IPS DF 4.7 (cell line): Measurements from ENCODE around the gene NSUN2.

Experiments
- DNase-seq: peaks from one replicate; pipeline ENCODE4 v3.0.0-alpha.2; 2013; ENCODE audit warnings: low spot score; ENCODE audit errors: extremely low read depth

The NSUN2 gene

GRCh38 chr5:6644794-6645241 lies 12.0 kb upstream of the NSUN2 start:
- DNase-seq, result no peak

GRCh38 chr5:6642655-6643054 lies 9.8 kb upstream of the NSUN2 start:
- DNase-seq, result no peak

- no peak for DNase-seq
These were observed 5.4 kb upstream of the NSUN2 start for GRCh38 chr5:6638236-6638635.

- DNase-seq, result no peak
These were observed 4.7 kb upstream of the NSUN2 start for GRCh38 chr5:6637590-6637989.

- no peak for DNase-seq
These were observed 4.2 kb upstream of the NSUN2 start for GRCh38 chr5:6637022-6637421.

- no peak for DNase-seq
These were observed 3.4 kb upstream of the NSUN2 start for GRCh38 chr5:6636293-6636692.

- DNase-seq, result no peak
These were observed 2.1 kb upstream of the NSUN2 start for GRCh38 chr5:6634788-6635430.

- no peak for DNase-seq
These were observed 1.5 kb upstream of the NSUN2 start for GRCh38 chr5:6634306-6634705.

GRCh38 chr5:6633469-6634245 lies 813 bp upstream of the NSUN2 start:
- DNase-seq, result no peak

- DNase-seq, result no peak
These were observed 438 bp downstream of the NSUN2 start for GRCh38 chr5:6632324-6632887.

- DNase-seq, result no peak
These were observed 1.4 kb downstream of the NSUN2 start for GRCh38 chr5:6631441-6631840.

GRCh38 chr5:6626508-6626907 lies 6.3 kb downstream of the NSUN2 start:
- DNase-seq, result no peak

- DNase-seq, result no peak
These were observed 8.9 kb downstream of the NSUN2 start for GRCh38 chr5:6623941-6624340.

- no peak for DNase-seq
These were observed 9.6 kb downstream of the NSUN2 start for GRCh38 chr5:6623228-6623627.

GRCh38 chr5:6616632-6617031 lies 16.2 kb downstream of the NSUN2 start:
- no peak for DNase-seq

- DNase-seq, result no peak
These were observed 17.6 kb downstream of the NSUN2 start for GRCh38 chr5:6615034-6615815.

- no peak for DNase-seq
These were observed 21.2 kb downstream of the NSUN2 start for GRCh38 chr5:6611334-6612256.

GRCh38 chr5:6608016-6608415 lies 24.8 kb downstream of the NSUN2 start:
- no peak for DNase-seq

- DNase-seq, result no peak
These were observed 25.3 kb downstream of the NSUN2 start for GRCh38 chr5:6607559-6607936.

- no peak for DNase-seq
These were observed 25.8 kb downstream of the NSUN2 start for GRCh38 chr5:6606884-6607558.
